Hippocampal formation (tissue), 2 donors: Measurements from ENCODE around the gene AMBRA1.

ENCODE experiments used
- DNase-seq, 2 donors: peaks; one replicate each; lab custom pipeline; 2025; lab: John Stamatoyannopoulos, UW

AMBRA1 gene

DNA sequence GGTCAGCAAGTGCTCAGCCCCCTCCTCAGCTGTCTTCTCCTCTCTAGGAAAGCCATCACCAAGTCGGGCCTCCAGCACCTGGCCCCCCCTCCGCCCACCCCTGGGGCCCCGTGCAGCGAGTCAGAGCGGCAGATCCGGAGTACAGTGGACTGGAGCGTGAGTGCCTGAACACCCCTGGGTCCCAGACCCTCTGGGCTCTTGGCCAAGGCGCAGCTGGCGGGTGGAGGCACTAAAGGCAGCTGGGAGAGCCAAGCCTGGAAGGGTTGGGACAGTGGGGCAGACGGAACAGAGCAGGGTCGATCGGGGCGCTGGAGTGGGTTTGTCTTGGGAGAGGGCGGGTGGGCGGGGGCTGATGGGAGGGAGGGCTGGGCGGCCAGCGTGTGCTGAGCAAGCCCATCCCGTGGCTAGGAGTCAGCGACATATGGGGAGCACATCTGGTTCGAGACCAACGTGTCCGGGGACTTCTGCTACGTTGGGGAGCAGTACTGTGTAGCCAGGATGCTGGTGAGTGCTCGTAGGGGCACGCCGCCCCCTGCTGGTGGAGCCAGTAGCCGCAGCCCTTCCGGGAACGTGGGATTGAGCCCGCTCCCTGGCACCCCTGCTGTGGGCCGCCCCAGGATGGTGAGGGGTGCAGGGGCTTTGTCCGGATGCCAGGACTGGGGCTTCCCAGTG lies 226.4 kb downstream of the AMBRA1 start:
- peak in 1 of 2 donors; percentile 57 for DNase-seq

GRCh38 chr11:46366661-46367161 lies 227.1 kb downstream of the AMBRA1 start:
- no peak for DNase-seq

- no peak for DNase-seq
These were observed 227.6 kb downstream of the AMBRA1 start for GRCh38 chr11:46366260-46366659.

- no peak for DNase-seq
These were observed 229.0 kb downstream of the AMBRA1 start for GRCh38 chr11:46364791-46365190.

DNA sequence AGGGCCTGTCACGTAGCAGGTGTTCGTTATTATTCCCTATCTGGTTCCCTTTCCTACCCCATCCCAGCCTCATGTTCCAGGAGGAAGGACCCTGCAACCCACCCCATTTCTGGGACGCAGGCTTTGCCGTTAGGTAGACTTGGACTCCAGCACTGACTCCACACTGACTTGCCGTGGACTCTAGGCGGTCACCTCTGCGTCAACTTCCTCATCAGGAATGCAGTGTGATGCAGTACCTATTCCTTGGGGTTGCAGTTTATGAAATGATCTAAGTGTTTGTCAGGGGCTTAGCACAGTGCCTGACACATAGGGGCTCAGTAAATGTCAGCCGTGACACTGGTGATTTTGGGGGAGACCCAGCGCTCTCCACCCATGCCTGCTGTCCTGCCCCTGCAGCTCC lies 229.8 kb downstream of the AMBRA1 start:
- no peak for DNase-seq

GRCh38 chr11:46363455-46364005 lies 230.3 kb downstream of the AMBRA1 start:
- peak; percentile 69 to 75 for DNase-seq

GRCh38 chr11:46363031-46363407 lies 230.8 kb downstream of the AMBRA1 start:
- DNase-seq: peak in 1 of 2 donors; percentile 53

- no peak for DNase-seq
These were observed 231.4 kb downstream of the AMBRA1 start for GRCh38 chr11:46362156-46363030.

DNA sequence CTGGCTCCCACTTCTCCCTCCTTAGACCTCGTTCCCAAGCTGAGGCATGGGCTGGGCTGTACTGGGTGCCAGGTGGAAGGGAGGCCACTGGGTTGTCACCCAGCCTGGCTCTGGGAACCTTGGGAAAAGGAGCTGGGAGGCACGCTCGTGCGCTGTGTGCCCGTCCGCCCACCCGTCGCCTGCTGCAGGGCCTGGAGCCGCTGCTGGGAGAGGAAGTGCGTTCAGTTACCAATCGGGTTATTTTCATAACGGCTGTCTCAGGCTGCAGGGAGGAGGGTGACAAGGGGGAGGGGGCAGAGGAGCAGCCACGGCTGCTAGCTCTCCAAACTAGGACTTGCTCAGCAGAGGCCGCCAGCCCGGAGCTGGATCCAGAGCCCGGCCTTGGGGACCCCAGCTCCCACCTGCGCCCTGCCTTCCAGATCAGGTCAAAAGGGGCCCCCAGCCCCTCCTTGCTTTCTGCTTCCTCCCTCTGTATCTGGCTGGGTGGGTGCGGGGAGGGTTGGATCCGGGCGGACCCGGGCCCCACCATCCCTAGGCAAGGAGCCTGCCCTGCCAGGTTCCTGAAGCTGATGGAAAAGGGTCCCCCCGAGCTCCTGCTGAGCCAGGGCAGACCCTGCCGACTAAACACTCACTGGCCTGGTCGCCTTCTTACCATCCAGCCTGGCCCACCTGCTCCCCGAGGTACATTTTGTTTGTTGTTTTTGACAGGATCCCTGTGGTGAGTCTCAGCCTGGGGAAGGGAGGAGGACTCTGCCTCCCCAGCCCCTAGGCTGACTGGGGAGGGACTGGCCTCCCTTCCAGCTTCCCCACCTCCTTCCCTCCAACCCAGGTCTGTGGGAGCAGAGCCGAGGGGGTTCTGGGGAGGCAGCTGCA lies 232.3 kb downstream of the AMBRA1 start:
- peak; percentile 30 to 40 for DNase-seq

- no peak for DNase-seq
These were observed 232.9 kb downstream of the AMBRA1 start for GRCh38 chr11:46360878-46361277.

GRCh38 chr11:46359953-46360352 lies 233.9 kb downstream of the AMBRA1 start:
- DNase-seq: no peak

- DNase-seq: no peak
These were observed 236.3 kb downstream of the AMBRA1 start for GRCh38 chr11:46357483-46357936.

DNA sequence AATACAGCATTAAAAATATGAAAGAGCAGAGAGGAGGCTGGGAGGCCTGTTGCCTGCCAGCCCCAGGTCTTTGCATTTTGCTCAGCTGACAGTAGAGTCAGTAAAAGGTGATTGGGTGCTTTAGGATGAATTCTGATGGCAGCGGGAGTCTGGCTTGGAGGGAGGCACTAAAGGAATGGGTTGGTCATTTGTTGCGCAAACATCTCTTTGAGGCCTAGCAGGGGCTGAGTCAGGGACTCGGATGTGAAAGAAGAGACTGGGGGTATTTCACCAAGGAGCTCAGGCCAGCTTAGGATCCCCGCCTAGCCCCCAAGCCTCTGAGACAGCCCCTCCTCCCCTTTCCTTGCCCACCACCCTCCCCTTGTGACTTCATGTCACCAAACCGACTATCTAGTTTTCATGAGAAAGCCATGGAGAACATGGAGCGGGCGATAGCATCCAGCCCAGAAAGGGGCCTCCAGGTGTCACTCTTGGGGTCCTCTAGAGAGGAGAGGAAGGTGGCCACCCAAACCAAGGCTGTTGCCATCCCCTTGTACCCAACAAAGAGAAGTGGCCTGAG lies 236.8 kb downstream of the AMBRA1 start:
- DNase-seq: no peak

DNA sequence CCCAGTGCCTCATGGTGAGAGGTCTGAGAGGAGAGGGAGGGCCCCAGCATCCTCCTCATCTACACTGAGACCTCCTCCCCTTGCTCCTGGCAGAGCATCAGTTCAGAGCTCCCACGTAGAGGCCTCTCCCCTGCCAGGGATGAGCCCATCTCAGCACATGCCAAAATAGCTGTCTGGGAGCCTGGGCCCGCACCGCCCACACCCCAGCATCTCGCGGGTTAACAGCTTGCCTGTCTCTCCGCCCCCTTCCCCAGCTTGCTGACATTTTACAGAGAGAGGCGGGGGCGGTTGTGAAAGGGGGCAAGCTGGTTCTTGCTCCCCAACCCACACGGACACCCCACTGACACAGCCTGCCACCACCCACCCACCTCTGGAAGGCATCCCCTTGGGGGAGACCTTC lies 240.1 kb downstream of the AMBRA1 start:
- DNase-seq: no peak

GRCh38 chr11:46352063-46352841 lies 241.6 kb downstream of the AMBRA1 start:
- DNase-seq: peak in 1 of 2 donors; percentile 50

GRCh38 chr11:46351606-46352005 lies 242.2 kb downstream of the AMBRA1 start:
- DNase-seq: no peak

DNA sequence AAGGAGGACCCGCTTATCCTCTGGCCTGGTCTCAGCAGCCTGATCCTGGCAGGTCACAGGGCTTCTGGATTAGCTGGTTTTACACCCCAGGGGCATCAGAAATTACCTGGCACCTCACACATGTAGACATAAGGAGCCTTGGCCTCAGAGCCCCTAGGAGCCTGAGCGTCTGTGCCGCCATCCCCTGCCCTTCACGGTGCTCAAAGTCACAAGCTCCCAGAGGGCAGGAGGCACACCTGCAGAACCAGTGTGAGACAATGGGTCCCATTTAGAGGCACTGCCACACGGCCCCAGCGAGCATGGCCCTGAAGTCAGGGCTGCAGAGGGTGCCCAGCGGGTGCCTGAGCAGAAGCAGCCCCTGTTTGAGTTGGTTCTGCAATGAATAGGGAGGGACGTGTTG lies 242.7 kb downstream of the AMBRA1 start:
- no peak for DNase-seq

DNA sequence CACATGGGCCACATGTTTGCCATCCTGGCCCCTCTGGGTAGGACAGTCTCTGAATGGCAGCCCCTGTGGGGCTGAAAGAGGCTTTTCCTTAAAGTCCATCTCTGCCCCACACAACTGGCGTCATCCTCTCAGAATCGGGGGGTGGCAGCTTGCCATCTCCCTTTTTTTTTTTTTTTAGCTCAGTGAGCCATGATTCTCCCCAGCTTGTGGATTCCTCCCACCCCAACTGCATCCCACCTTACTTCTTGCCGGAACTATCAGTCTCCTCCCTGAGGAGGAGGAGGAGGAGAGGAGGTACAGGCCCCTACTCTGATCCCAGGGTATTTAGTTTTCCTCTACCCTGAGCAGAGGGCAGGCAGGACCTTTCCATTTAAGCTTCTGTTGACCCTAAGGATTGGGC lies 243.1 kb downstream of the AMBRA1 start:
- DNase-seq: no peak

DNA sequence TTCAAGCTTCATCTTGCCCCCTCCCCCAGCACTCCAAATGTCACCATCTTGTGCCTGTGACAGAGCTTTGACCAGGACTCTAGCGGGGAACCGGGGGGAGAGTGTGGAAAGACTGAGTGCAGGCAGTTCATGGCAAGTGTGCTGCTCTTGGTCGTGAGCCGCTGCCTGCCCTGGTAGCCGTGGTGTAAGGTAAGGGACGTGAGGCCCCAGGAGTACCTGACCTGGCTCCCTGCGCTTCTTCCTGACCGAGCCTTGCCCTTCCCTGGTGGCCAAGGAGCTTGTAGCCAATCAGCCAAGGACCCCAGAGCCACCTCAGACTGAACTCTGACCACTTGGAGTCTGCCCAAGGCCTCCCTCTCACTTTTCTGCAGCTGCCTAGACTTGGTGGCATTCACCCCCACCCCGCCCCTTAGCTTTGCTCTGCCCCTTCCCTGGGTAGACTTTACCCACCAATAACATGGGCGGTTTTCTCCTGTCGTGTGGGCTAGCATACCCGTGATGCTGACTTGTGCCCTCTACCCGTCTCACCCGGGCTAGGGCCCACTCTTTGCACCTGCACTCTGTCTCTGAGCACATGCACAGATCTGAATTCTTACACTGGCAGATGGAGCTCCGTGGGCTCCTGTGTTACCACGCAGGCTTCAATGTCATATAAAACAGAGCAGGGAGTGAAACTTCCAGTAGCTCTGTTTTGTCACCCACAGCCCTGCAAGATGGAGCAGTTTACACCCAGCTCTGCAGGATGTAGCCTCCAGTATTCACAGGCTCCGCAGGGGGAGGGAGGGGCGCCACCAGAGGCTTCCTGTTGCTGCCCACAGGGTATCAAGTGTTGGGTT lies 245.0 kb downstream of the AMBRA1 start:
- DNase-seq: no peak
